Measurements from ENCODE around the gene PRKCB.

Gene PRKCB

GRCh38 chr16:23835390-23836077 lies at the start of gene PRKCB:
PRKCB (plus strand) TSS chr16:23835983.
- peak; percentile 96 for DNase-seq

GRCh38 chr16:23786964-23787561 lies 48.7 kb upstream of the PRKCB start:
- no peak for DNase-seq

GRCh38 chr16:23788685-23789084 lies 47.1 kb upstream of the PRKCB start:
- DNase-seq, result no peak

- no peak for DNase-seq
Observed at GRCh38 chr16:23795378-23795777, 40.4 kb upstream of the PRKCB start.

GRCh38 chr16:23796941-23797340 lies 38.8 kb upstream of the PRKCB start:
- DNase-seq, result no peak

GRCh38 chr16:23801378-23801777 lies 34.4 kb upstream of the PRKCB start:
- peak; percentile 90 for DNase-seq

- DNase-seq, result no peak
Observed at GRCh38 chr16:23802776-23803175, 33.0 kb upstream of the PRKCB start.

GRCh38 chr16:23803591-23804123 lies 32.1 kb upstream of the PRKCB start:
- peak; percentile 83 for DNase-seq

GRCh38 chr16:23807028-23807427 lies 28.8 kb upstream of the PRKCB start:
- DNase-seq, result peak; percentile 77

- DNase-seq, result no peak
Observed at GRCh38 chr16:23821467-23821866, 14.3 kb upstream of the PRKCB start.

- no peak for DNase-seq
Observed at GRCh38 chr16:23821875-23822688, 13.7 kb upstream of the PRKCB start.

GRCh38 chr16:23823475-23824384 lies 12.1 kb upstream of the PRKCB start:
- DNase-seq, result no peak

- DNase-seq, result no peak
Observed at GRCh38 chr16:23824909-23825308, 10.9 kb upstream of the PRKCB start.

- peak; percentile 31 for DNase-seq
Observed at GRCh38 chr16:23826528-23827045, 9.2 kb upstream of the PRKCB start.

- DNase-seq, result no peak
Observed at GRCh38 chr16:23827057-23827456, 8.7 kb upstream of the PRKCB start.

GRCh38 chr16:23829454-23829853 lies 6.3 kb upstream of the PRKCB start:
- DNase-seq, result no peak

- DNase-seq, result no peak
Observed at GRCh38 chr16:23830276-23830675, 5.5 kb upstream of the PRKCB start.

GRCh38 chr16:23832882-23833281 lies 2.9 kb upstream of the PRKCB start:
- no peak for DNase-seq

GRCh38 chr16:23833504-23833903 lies 2.3 kb upstream of the PRKCB start:
- no peak for DNase-seq

- DNase-seq, result no peak
Observed at GRCh38 chr16:23833960-23834685, 1.7 kb upstream of the PRKCB start.

- DNase-seq, result no peak
Observed at GRCh38 chr16:23836078-23836403, 258 bp downstream of the PRKCB start.
